ENCODE measurements around the gene SURF1.
A peak's percentile ranks its signal among the peaks of the same experiment; 100 is the strongest.

Gene SURF1

GRCh38 chr9:133361507-133362092, 5.3 kb upstream of the SURF1 start:
- Histone ChIP-seq H3K4me3 (ENCODE audit: low read length in 2 of 2) (no peak overlapping the region), H3K36me3 (ENCODE audit: control insufficient read depth in 2 of 2, insufficient read depth in 2 of 2, low read length in 2 of 2) (peaks cover 49 to 57% of the 10 kb centered on the region in 2 donors), H3K4me1 (ENCODE audit: control insufficient read depth, insufficient read depth, low read length) (peaks cover 15% of the 10 kb centered on the region), H3K27ac (ENCODE audit: low read length) (no peak overlapping the region), H3K9me3 (ENCODE audit: control insufficient read depth in 2 of 2, low read length in 2 of 2) (no peaks in the 10 kb centered on the region), H3K27me3 (ENCODE audit: control insufficient read depth in 1 of 2, insufficient read depth in 2 of 2, low read length in 2 of 2) (no peaks in the 10 kb centered on the region), H3K9ac (ENCODE audit: low read length in 2 of 2) (no peak overlapping the region)

- peaks cover 18% of the 10 kb centered on the region for H3K4me1 ChIP-seq (ENCODE audit: control insufficient read depth, insufficient read depth, low read length)
These were observed 4.4 kb upstream of the SURF1 start for GRCh38 chr9:133360400-133361393.

GRCh38 chr9:133359399-133360175, 3.3 kb upstream of the SURF1 start:
- no peaks in the 10 kb centered on the region for H3K9me3 ChIP-seq (ENCODE audit: control insufficient read depth in 2 of 2, low read length in 2 of 2)
- H3K4me1 ChIP-seq (ENCODE audit: control insufficient read depth, insufficient read depth, low read length) = peaks cover 26% of the 10 kb centered on the region
- no peak overlapping the region for H3K4me3 ChIP-seq (ENCODE audit: low read length in 2 of 2)
- no peak overlapping the region for H3K9ac ChIP-seq (ENCODE audit: low read length in 2 of 2)
- no peaks in the 10 kb centered on the region for H3K27me3 ChIP-seq (ENCODE audit: control insufficient read depth in 1 of 2, insufficient read depth in 2 of 2, low read length in 2 of 2)
- H3K27ac ChIP-seq (ENCODE audit: low read length) = no peak overlapping the region
- H3K36me3 ChIP-seq (ENCODE audit: control insufficient read depth in 2 of 2, insufficient read depth in 2 of 2, low read length in 2 of 2) = peaks cover 31 to 39% of the 10 kb centered on the region in 2 donors

More at GRCh38 chr9:133360400-133361393, 4.4 kb upstream of the SURF1 start:
- no peak overlapping the region for H3K4me3 ChIP-seq (ENCODE audit: low read length in 2 of 2)
- no peak overlapping the region for H3K9ac ChIP-seq (ENCODE audit: low read length in 2 of 2)
- H3K27ac ChIP-seq (ENCODE audit: low read length) = no peak overlapping the region
- H3K9me3 ChIP-seq (ENCODE audit: control insufficient read depth in 2 of 2, low read length in 2 of 2) = no peaks in the 10 kb centered on the region
- H3K36me3 ChIP-seq (ENCODE audit: control insufficient read depth in 2 of 2, insufficient read depth in 2 of 2, low read length in 2 of 2) = peaks cover 42 to 48% of the 10 kb centered on the region in 2 donors
- no peaks in the 10 kb centered on the region for H3K27me3 ChIP-seq (ENCODE audit: control insufficient read depth in 1 of 2, insufficient read depth in 2 of 2, low read length in 2 of 2)

GRCh38 chr9:133357656-133358055, 1.4 kb upstream of the SURF1 start:
- Histone ChIP-seq H3K9ac (ENCODE audit: low read length in 2 of 2) (no peak overlapping the region), H3K27me3 (ENCODE audit: control insufficient read depth in 1 of 2, insufficient read depth in 2 of 2, low read length in 2 of 2) (no peaks in the 10 kb centered on the region), H3K27ac (ENCODE audit: low read length) (no peak overlapping the region), H3K4me1 (ENCODE audit: control insufficient read depth, insufficient read depth, low read length) (peaks cover 26% of the 10 kb centered on the region), H3K9me3 (ENCODE audit: control insufficient read depth in 2 of 2, low read length in 2 of 2) (no peaks in the 10 kb centered on the region), H3K36me3 (ENCODE audit: control insufficient read depth in 2 of 2, insufficient read depth in 2 of 2, low read length in 2 of 2) (peaks cover 21 to 29% of the 10 kb centered on the region in 2 donors), H3K4me3 (ENCODE audit: low read length in 2 of 2) (peak overlapping the region; percentile 8 to 85)

GRCh38 chr9:133355881-133356357, 368 bp downstream of the SURF1 start:
- peak overlapping the region; percentile 64 to 82 for H3K9ac ChIP-seq (ENCODE audit: low read length in 2 of 2)
- peak overlapping the region; percentile 75 to 85 for H3K4me3 ChIP-seq (ENCODE audit: low read length in 2 of 2)
- H3K9me3 ChIP-seq (ENCODE audit: control insufficient read depth in 2 of 2, low read length in 2 of 2) = no peaks in the 10 kb centered on the region
- peaks cover 30% of the 10 kb centered on the region for H3K4me1 ChIP-seq (ENCODE audit: control insufficient read depth, insufficient read depth, low read length)
- H3K27me3 ChIP-seq (ENCODE audit: control insufficient read depth in 1 of 2, insufficient read depth in 2 of 2, low read length in 2 of 2) = no peaks in the 10 kb centered on the region
- H3K27ac ChIP-seq (ENCODE audit: low read length) = peak overlapping the region; percentile 18
- H3K36me3 ChIP-seq (ENCODE audit: control insufficient read depth in 2 of 2, insufficient read depth in 2 of 2, low read length in 2 of 2) = peaks cover 23 to 33% of the 10 kb centered on the region in 2 donors

GRCh38 chr9:133354766-133355165, 1.5 kb downstream of the SURF1 start:
- H3K27ac ChIP-seq (ENCODE audit: low read length) = no peak overlapping the region
- no peaks in the 10 kb centered on the region for H3K27me3 ChIP-seq (ENCODE audit: control insufficient read depth in 1 of 2, insufficient read depth in 2 of 2, low read length in 2 of 2)
- H3K9ac ChIP-seq (ENCODE audit: low read length in 2 of 2) = no peak overlapping the region
- peaks cover 30% of the 10 kb centered on the region for H3K4me1 ChIP-seq (ENCODE audit: control insufficient read depth, insufficient read depth, low read length)
- H3K9me3 ChIP-seq (ENCODE audit: control insufficient read depth in 2 of 2, low read length in 2 of 2) = no peaks in the 10 kb centered on the region
- peak overlapping the region in 1 of 2 donors; percentile 3 for H3K4me3 ChIP-seq (ENCODE audit: low read length in 2 of 2)
- peaks cover 30 to 35% of the 10 kb centered on the region in 2 donors for H3K36me3 ChIP-seq (ENCODE audit: control insufficient read depth in 2 of 2, insufficient read depth in 2 of 2, low read length in 2 of 2)

- Histone ChIP-seq H3K4me1 (ENCODE audit: control insufficient read depth, insufficient read depth, low read length) (peaks cover 41% of the 10 kb centered on the region), H3K4me3 (ENCODE audit: low read length in 2 of 2) (no peak overlapping the region), H3K9ac (ENCODE audit: low read length in 2 of 2) (no peak overlapping the region), H3K36me3 (ENCODE audit: control insufficient read depth in 2 of 2, insufficient read depth in 2 of 2, low read length in 2 of 2) (peaks cover 37% of the 10 kb centered on the region in 2 donors), H3K9me3 (ENCODE audit: control insufficient read depth in 2 of 2, low read length in 2 of 2) (no peaks in the 10 kb centered on the region), H3K27me3 (ENCODE audit: control insufficient read depth in 1 of 2, insufficient read depth in 2 of 2, low read length in 2 of 2) (no peaks in the 10 kb centered on the region), H3K27ac (ENCODE audit: low read length) (no peak overlapping the region)
These were observed 2.7 kb downstream of the SURF1 start for GRCh38 chr9:133353548-133353947.

- H3K27ac ChIP-seq (ENCODE audit: low read length) = no peak overlapping the region
- peaks cover 40% of the 10 kb centered on the region for H3K4me1 ChIP-seq (ENCODE audit: control insufficient read depth, insufficient read depth, low read length)
- no peaks in the 10 kb centered on the region for H3K27me3 ChIP-seq (ENCODE audit: control insufficient read depth in 1 of 2, insufficient read depth in 2 of 2, low read length in 2 of 2)
- H3K36me3 ChIP-seq (ENCODE audit: control insufficient read depth in 2 of 2, insufficient read depth in 2 of 2, low read length in 2 of 2) = peaks cover 37% of the 10 kb centered on the region in 2 donors
- no peak overlapping the region for H3K9ac ChIP-seq (ENCODE audit: low read length in 2 of 2)
- H3K4me3 ChIP-seq (ENCODE audit: low read length in 2 of 2) = no peak overlapping the region
- H3K9me3 ChIP-seq (ENCODE audit: control insufficient read depth in 2 of 2, low read length in 2 of 2) = no peaks in the 10 kb centered on the region
These were observed 3.5 kb downstream of the SURF1 start for GRCh38 chr9:133352635-133353340.

GRCh38 chr9:133351908-133352634, 4.2 kb downstream of the SURF1 start:
- Histone ChIP-seq H3K27me3 (ENCODE audit: control insufficient read depth in 1 of 2, insufficient read depth in 2 of 2, low read length in 2 of 2) (no peaks in the 10 kb centered on the region), H3K9me3 (ENCODE audit: control insufficient read depth in 2 of 2, low read length in 2 of 2) (no peaks in the 10 kb centered on the region), H3K27ac (ENCODE audit: low read length) (no peak overlapping the region), H3K4me1 (ENCODE audit: control insufficient read depth, insufficient read depth, low read length) (peaks cover 34% of the 10 kb centered on the region), H3K4me3 (ENCODE audit: low read length in 2 of 2) (no peak overlapping the region), H3K9ac (ENCODE audit: low read length in 2 of 2) (no peak overlapping the region), H3K36me3 (ENCODE audit: control insufficient read depth in 2 of 2, insufficient read depth in 2 of 2, low read length in 2 of 2) (peaks cover 37% of the 10 kb centered on the region in 2 donors)

All from stomach smooth muscle (tissue), 2 donors.